Spinal cord (tissue), 10 donors: Measurements from ENCODE around the gene NOL6. TPM values are rescaled to one million over a fixed set of nuclear protein-coding genes. Genes with fewer than 3 reads are reported as not detected.

ENCODE experiments used
- DNase-seq, 6 donors: peaks; one replicate each; pipeline versions ENCODE4 v3.0.0 to v3.0.0-alpha.2; 2013 to 2015; ENCODE audit warnings: low spot score in 6 of 6, low read depth in 4 of 6
- H3K27ac ChIP-seq: one replicate; pipeline ENCODE4 v1.5.1; 2013; ENCODE audit warnings: low read depth, low read length, control low read depth
- H3K27me3 ChIP-seq: one replicate; pipeline ENCODE4 v1.6.1; 2013; ENCODE audit warnings: low read length; ENCODE audit not compliant: control insufficient read depth, insufficient read depth
- H3K36me3 ChIP-seq: one replicate; pipeline ENCODE4 v1.6.1; 2013; ENCODE audit warnings: low read length; ENCODE audit not compliant: control insufficient read depth, insufficient read depth
- H3K4me1 ChIP-seq: one replicate; pipeline ENCODE4 v1.6.1; 2013; ENCODE audit warnings: low read length; ENCODE audit not compliant: control insufficient read depth, insufficient read depth
- H3K4me3 ChIP-seq: one replicate; pipeline ENCODE4 v1.5.1; 2013; ENCODE audit warnings: low read depth, low read length, control low read depth
- H3K9me3 ChIP-seq: one replicate; pipeline ENCODE4 v1.6.1; 2013; ENCODE audit warnings: low read length; ENCODE audit not compliant: control insufficient read depth, insufficient read depth
- WGBS: methylation state at CpG from one replicate; pipeline ENCODE4 v1.1.5; 2013; ENCODE audit warnings: missing lambda C conversion rate; ENCODE audit not compliant: insufficient coverage; 5-methylcytosine and 5-hydroxymethylcytosine counted together
- polyA plus RNA-seq, 2 donors: library from polyadenylated mRNA; unstranded; fragments of 120-200 nt; gene quantifications; one replicate each; pipeline ENCODE4 v1.2.1, GENCODE V29; 2013; ENCODE audit not compliant: insufficient read length in 2 of 2
- total RNA-seq, 2 donors: library from RNA; depleted of rRNA in 1 of 2; stranded (reverse); fragments of 120-200 nt in 1 of 2; fragments of >200 nt in 1 of 2; gene quantifications; one replicate each; pipeline versions ENCODE4 v1.2.3 to v1.2.4, GENCODE V29; 2013 to 2014
- donor health status: healthy.

Gene NOL6
- total and polyA plus RNA-seq, 4 donors = 14.5 to 24.2 (median 20.3) TPM

- no peak overlapping the region for H3K27ac ChIP-seq
- no peaks in the 10 kb centered on the region for H3K36me3 ChIP-seq
- H3K9me3 ChIP-seq = no peaks in the 10 kb centered on the region
- DNase-seq = no peak
- whole genome bisulfite sequencing = 67% methylated on average over 1 of the region's 1 CpG
- no peaks in the 10 kb centered on the region for H3K4me1 ChIP-seq
- H3K27me3 ChIP-seq = no peaks in the 10 kb centered on the region
- no peak overlapping the region for H3K4me3 ChIP-seq
Observed at GRCh38 chr9:33437898-33438297, 35.8 kb downstream of the NOL6 start.

GRCh38 chr9:33437205-33437604 is 36.5 kb downstream of the NOL6 start:
- Histone ChIP-seq H3K4me3 (no peak overlapping the region), H3K27ac (no peak overlapping the region), H3K4me1 (no peaks in the 10 kb centered on the region), H3K27me3 (no peaks in the 10 kb centered on the region), H3K36me3 (no peaks in the 10 kb centered on the region), H3K9me3 (no peaks in the 10 kb centered on the region)
- no peak for DNase-seq
- 67% methylated on average over 1 of the region's 2 CpGs for WGBS

- WGBS = 93% methylated on average over 2 of the region's 8 CpGs
- Histone ChIP-seq H3K27me3 (no peaks in the 10 kb centered on the region), H3K27ac (no peak overlapping the region), H3K36me3 (no peaks in the 10 kb centered on the region), H3K4me1 (no peaks in the 10 kb centered on the region), H3K9me3 (no peaks in the 10 kb centered on the region), H3K4me3 (no peak overlapping the region)
- DNase-seq = no peak
Observed at GRCh38 chr9:33436445-33436844, 37.3 kb downstream of the NOL6 start.

- no peak overlapping the region for H3K27ac ChIP-seq
- no peaks in the 10 kb centered on the region for H3K4me1 ChIP-seq
- WGBS = 89% methylated on average over 4 of the region's 8 CpGs
- H3K36me3 ChIP-seq = no peaks in the 10 kb centered on the region
- no peak overlapping the region for H3K4me3 ChIP-seq
- no peaks in the 10 kb centered on the region for H3K9me3 ChIP-seq
- DNase-seq = no peak
- no peaks in the 10 kb centered on the region for H3K27me3 ChIP-seq
Observed at GRCh38 chr9:33435821-33436277, 37.9 kb downstream of the NOL6 start.

GRCh38 chr9:33434317-33435105 is 39.2 kb downstream of the NOL6 start:
- Histone ChIP-seq H3K27ac (no peak overlapping the region), H3K4me3 (no peak overlapping the region), H3K4me1 (no peaks in the 10 kb centered on the region), H3K27me3 (no peaks in the 10 kb centered on the region), H3K9me3 (no peaks in the 10 kb centered on the region), H3K36me3 (no peaks in the 10 kb centered on the region)
- WGBS = 60% methylated on average over 12 of the region's 16 CpGs
- no peak for DNase-seq

- no peaks in the 10 kb centered on the region for H3K4me1 ChIP-seq
- no peak overlapping the region for H3K4me3 ChIP-seq
- H3K9me3 ChIP-seq = no peaks in the 10 kb centered on the region
- H3K27ac ChIP-seq = no peak overlapping the region
- WGBS = 90% methylated on average over 8 of the region's 8 CpGs
- no peaks in the 10 kb centered on the region for H3K36me3 ChIP-seq
- no peak for DNase-seq
- H3K27me3 ChIP-seq = no peaks in the 10 kb centered on the region
Observed at GRCh38 chr9:33433871-33434270, 39.9 kb downstream of the NOL6 start.

GRCh38 chr9:33431420-33431819 is 42.3 kb downstream of the NOL6 start:
- DNase-seq = no peak
- Histone ChIP-seq H3K27ac (no peak overlapping the region), H3K4me1 (no peaks in the 10 kb centered on the region), H3K4me3 (no peak overlapping the region), H3K9me3 (no peaks in the 10 kb centered on the region), H3K27me3 (no peaks in the 10 kb centered on the region), H3K36me3 (no peaks in the 10 kb centered on the region)
- no CpG with 5 or more reads among the region's 2 CpGs for WGBS

GRCh38 chr9:33430942-33431341 is 42.8 kb downstream of the NOL6 start:
- Histone ChIP-seq H3K27ac (no peak overlapping the region), H3K4me3 (no peak overlapping the region), H3K27me3 (no peaks in the 10 kb centered on the region), H3K36me3 (no peaks in the 10 kb centered on the region), H3K9me3 (no peaks in the 10 kb centered on the region), H3K4me1 (no peaks in the 10 kb centered on the region)
- no CpG with 5 or more reads among the region's 1 CpG for WGBS
- no peak for DNase-seq

- Histone ChIP-seq H3K27ac (no peak overlapping the region), H3K4me1 (no peaks in the 10 kb centered on the region), H3K36me3 (no peaks in the 10 kb centered on the region), H3K4me3 (no peak overlapping the region), H3K9me3 (no peaks in the 10 kb centered on the region), H3K27me3 (no peaks in the 10 kb centered on the region)
- DNase-seq = no peak
- WGBS = no CpG with 5 or more reads among the region's 3 CpGs
Observed at GRCh38 chr9:33429256-33429985, 44.3 kb downstream of the NOL6 start.

- Histone ChIP-seq H3K4me1 (no peaks in the 10 kb centered on the region), H3K4me3 (no peak overlapping the region), H3K36me3 (no peaks in the 10 kb centered on the region), H3K9me3 (no peaks in the 10 kb centered on the region), H3K27ac (no peak overlapping the region), H3K27me3 (no peaks in the 10 kb centered on the region)
- WGBS = 94% methylated on average over 7 of the region's 7 CpGs
- no peak for DNase-seq
Observed at GRCh38 chr9:33426843-33427293, 46.9 kb downstream of the NOL6 start.
